GM23248 (cell line): ENCODE data around the gene UMOD.

Source experiments
- EZH2 ChIP-seq: fragments of 200-600 bp; sonication (generic); IDR thresholded peaks from 2 replicates; pipeline ENCODE4 v1.6.1; 2018; ENCODE audit warnings: antibody characterized with exemption, mild to moderate bottlenecking; ENCODE audit not compliant: insufficient read depth, poor library complexity, severe bottlenecking
- EZH2phosphoT487 ChIP-seq: fragments of 200-600 bp; sonication (generic); IDR thresholded peaks from 2 replicates; pipeline ENCODE4 v1.6.1; 2018; ENCODE audit warnings: antibody characterized with exemption, moderate library complexity, mild to moderate bottlenecking, low read depth; ENCODE audit not compliant: insufficient read depth

GRCh38 chr16:20327444-20328041 is 25.0 kb downstream of the UMOD start, which contains the start of gene GP2:
- TF ChIP-seq EZH2: no peak
- no peak for TF ChIP-seq EZH2phosphoT487
